ENCODE measurements around the gene CCSER1. TPM values are rescaled to one million over a fixed set of nuclear protein-coding genes. Genes with fewer than 3 reads are reported as not detected.
A peak's percentile ranks its signal among the peaks of the same experiment; 100 is the strongest.
"Not testable (repeated sequence)": the region's sequence is repeated elsewhere in the genome, so short reads cannot be mapped to it uniquely, and the experiment has no call there.

CCSER1 gene
- total and polyA plus RNA-seq, 4 donors = 0.61 to 23.0 (median 3.8) TPM

DNA sequence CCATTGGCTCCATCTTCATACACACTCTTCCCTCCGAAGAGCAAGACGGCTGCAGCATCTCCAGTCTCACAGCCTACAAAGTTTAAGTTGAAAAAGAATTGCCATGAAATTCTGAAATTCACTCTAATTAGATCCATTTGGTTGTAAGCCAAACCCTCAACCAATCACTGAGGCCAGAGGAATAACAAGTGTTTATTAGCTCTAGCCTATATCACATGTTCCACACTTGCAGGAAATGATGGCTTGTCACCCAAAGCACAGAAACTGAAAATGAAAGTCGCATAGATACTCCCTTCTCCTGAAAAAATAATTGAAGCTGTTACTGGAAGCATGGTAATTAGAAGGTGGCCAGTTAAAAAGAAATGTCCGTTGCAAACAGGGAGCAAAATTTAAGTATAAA lies 1071.8 kb downstream of the CCSER1 start:
- WGBS, 2 donors = 72 to 85% methylated on average over 4 of the region's 4 CpGs
- TF ChIP-seq, protein P1, sequence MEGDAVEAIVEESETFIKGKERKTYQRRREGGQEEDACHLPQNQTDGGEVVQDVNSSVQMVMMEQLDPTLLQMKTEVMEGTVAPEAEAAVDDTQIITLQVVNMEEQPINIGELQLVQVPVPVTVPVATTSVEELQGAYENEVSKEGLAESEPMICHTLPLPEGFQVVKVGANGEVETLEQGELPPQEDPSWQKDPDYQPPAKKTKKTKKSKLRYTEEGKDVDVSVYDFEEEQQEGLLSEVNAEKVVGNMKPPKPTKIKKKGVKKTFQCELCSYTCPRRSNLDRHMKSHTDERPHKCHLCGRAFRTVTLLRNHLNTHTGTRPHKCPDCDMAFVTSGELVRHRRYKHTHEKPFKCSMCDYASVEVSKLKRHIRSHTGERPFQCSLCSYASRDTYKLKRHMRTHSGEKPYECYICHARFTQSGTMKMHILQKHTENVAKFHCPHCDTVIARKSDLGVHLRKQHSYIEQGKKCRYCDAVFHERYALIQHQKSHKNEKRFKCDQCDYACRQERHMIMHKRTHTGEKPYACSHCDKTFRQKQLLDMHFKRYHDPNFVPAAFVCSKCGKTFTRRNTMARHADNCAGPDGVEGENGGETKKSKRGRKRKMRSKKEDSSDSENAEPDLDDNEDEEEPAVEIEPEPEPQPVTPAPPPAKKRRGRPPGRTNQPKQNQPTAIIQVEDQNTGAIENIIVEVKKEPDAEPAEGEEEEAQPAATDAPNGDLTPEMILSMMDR (IDR thresholded peaks at IDR 0.05; ENCODE audit: control extremely low read depth, extremely low read depth) = no peak
- peak in 2 of 3 donors; percentile 1 to 3 for DNase-seq
- Histone ChIP-seq H3K9ac (ENCODE audit: insufficient read depth in 1 of 2, low read length in 2 of 2) (no peak overlapping the region), H3K4me3 (no peak overlapping the region), H3K36me3 (ENCODE audit: control insufficient read depth in 4 of 4, insufficient read depth in 4 of 4, low read length in 4 of 4) (no peaks in the 10 kb centered on the region), H3K27me3 (ENCODE audit: control insufficient read depth in 3 of 3, insufficient read depth in 3 of 3, low read length in 2 of 3) (no peaks in the 10 kb centered on the region), H3K27ac (ENCODE audit: low read depth in 1 of 2, low read length in 1 of 2) (no peak overlapping the region), H3K4me1 (ENCODE audit: control insufficient read depth in 5 of 5, insufficient read depth in 5 of 5, low read length in 5 of 5) (no peaks in the 10 kb centered on the region), H3K9me3 (ENCODE audit: control insufficient read depth in 4 of 4, insufficient read depth in 3 of 4, low read length in 3 of 4) (no peaks in the 10 kb centered on the region)
- no peak for ATAC-seq (ENCODE audit: insufficient read depth, low FRiP score)

DNA sequence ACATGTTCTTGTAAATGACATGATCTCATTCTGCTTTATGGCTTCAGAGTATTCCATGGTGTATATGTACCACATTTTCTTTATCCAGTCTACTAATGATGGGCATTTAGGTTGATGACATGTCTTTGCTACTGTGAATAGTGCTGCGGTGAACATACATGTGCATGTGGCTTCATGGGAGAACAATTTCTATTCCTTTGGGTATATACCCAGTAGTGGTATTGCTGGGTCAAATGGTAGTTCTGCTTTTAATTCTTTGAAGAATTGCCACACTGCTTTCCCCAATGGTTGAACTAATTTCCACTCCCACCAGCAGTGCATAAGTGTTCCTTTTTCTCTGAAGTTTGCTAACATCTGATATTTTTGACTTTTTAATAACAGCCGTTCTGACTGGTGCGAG lies 1080.3 kb downstream of the CCSER1 start:
- H3K9me3 ChIP-seq (ENCODE audit: control insufficient read depth in 4 of 4, insufficient read depth in 3 of 4, low read length in 3 of 4) = no peaks in the 10 kb centered on the region
- H3K27me3 ChIP-seq (ENCODE audit: control insufficient read depth in 3 of 3, insufficient read depth in 3 of 3, low read length in 2 of 3) = no peaks in the 10 kb centered on the region
- no peaks in the 10 kb centered on the region for H3K4me1 ChIP-seq (ENCODE audit: control insufficient read depth in 5 of 5, insufficient read depth in 5 of 5, low read length in 5 of 5)
- DNase-seq = no peak
- no peak overlapping the region for H3K4me3 ChIP-seq
- WGBS, 2 donors = 93 to 96% methylated on average over 3 of the region's 3 CpGs
- no peak overlapping the region for H3K9ac ChIP-seq (ENCODE audit: insufficient read depth in 1 of 2, low read length in 2 of 2)
- H3K27ac ChIP-seq (ENCODE audit: low read depth in 1 of 2, low read length in 1 of 2) = no peak overlapping the region
- TF ChIP-seq, protein P1 (IDR thresholded peaks at IDR 0.05; ENCODE audit: control extremely low read depth, extremely low read depth) = no peak
- no peaks in the 10 kb centered on the region for H3K36me3 ChIP-seq (ENCODE audit: control insufficient read depth in 4 of 4, insufficient read depth in 4 of 4, low read length in 4 of 4)
- ATAC-seq (ENCODE audit: insufficient read depth, low FRiP score) = no peak

DNA sequence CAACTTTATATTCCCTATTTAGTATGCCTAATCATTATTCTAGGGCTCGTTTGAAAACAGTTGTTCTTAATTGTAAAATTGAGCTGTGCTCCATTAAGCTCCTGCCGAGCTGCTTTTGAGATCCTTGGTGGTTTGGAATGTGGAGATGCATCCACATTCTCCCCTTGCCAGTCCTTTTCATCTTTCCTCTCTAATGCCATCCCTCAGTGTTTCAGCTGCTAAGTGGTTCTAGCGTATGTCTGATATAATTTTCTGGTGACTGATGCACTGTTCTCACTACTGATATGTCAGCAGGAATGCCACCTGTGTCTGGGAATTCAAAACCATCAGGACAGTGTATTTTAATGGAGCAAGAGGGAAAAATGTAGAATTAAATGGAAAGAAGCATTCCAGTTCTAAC lies 1085.0 kb downstream of the CCSER1 start:
- no peaks in the 10 kb centered on the region for H3K9me3 ChIP-seq (ENCODE audit: control insufficient read depth in 4 of 4, insufficient read depth in 3 of 4, low read length in 3 of 4)
- H3K27ac ChIP-seq (ENCODE audit: low read depth in 1 of 2, low read length in 1 of 2) = no peak overlapping the region
- no peak overlapping the region for H3K9ac ChIP-seq (ENCODE audit: insufficient read depth in 1 of 2, low read length in 2 of 2)
- TF ChIP-seq, protein P1 (IDR thresholded peaks at IDR 0.05; ENCODE audit: control extremely low read depth, extremely low read depth) = no peak
- H3K4me3 ChIP-seq = no peak overlapping the region
- DNase-seq = no peak
- H3K4me1 ChIP-seq (ENCODE audit: control insufficient read depth in 5 of 5, insufficient read depth in 5 of 5, low read length in 5 of 5) = no peaks in the 10 kb centered on the region
- H3K36me3 ChIP-seq (ENCODE audit: control insufficient read depth in 4 of 4, insufficient read depth in 4 of 4, low read length in 4 of 4) = no peaks in the 10 kb centered on the region
- WGBS, 2 donors = 59 to 70% methylated on average over 3 of the region's 3 CpGs
- H3K27me3 ChIP-seq (ENCODE audit: control insufficient read depth in 3 of 3, insufficient read depth in 3 of 3, low read length in 2 of 3) = no peaks in the 10 kb centered on the region
- no peak for ATAC-seq (ENCODE audit: insufficient read depth, low FRiP score)

DNA sequence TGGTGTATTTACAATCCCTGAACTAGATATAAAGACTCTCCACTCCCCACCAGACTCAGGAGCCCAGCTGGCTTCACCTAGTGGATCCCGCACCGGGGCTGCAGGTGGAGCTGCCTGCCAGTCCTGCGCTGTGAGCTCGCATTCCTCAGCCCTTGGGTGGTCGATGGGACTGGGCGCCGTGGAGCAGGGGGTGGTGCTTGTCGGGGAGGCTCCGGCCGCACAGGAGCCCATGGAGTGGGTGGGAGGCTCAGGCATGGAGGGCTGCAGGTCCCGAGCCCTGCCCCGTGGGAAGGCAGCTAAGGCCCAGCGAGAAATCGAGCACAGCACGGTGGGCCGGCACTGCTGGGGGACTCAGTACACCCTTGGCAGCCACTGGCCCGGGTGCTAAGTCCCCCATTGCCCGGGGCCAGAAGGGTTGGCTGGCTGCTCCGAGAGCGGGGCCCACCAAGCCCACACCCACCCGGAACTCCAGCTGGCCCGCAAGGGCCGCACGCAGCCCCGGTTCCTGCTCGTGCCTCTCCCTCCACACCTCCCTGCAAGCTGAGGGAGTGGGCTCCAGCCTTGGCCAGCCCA lies 1090.7 kb downstream of the CCSER1 start:
- H3K9me3 ChIP-seq (ENCODE audit: control insufficient read depth in 4 of 4, insufficient read depth in 3 of 4, low read length in 3 of 4); H3K4me1 ChIP-seq (ENCODE audit: control insufficient read depth in 5 of 5, insufficient read depth in 5 of 5, low read length in 5 of 5); H3K9ac ChIP-seq (ENCODE audit: insufficient read depth in 1 of 2, low read length in 2 of 2); H3K27ac ChIP-seq (ENCODE audit: low read depth in 1 of 2, low read length in 1 of 2); H3K36me3 ChIP-seq (ENCODE audit: control insufficient read depth in 4 of 4, insufficient read depth in 4 of 4, low read length in 4 of 4); DNase-seq; H3K4me3 ChIP-seq; ATAC-seq (ENCODE audit: insufficient read depth, low FRiP score); H3K27me3 ChIP-seq (ENCODE audit: control insufficient read depth in 3 of 3, insufficient read depth in 3 of 3, low read length in 2 of 3): not testable (repeated sequence)
- WGBS, 2 donors = 94 to 97% methylated on average over 24 to 26 of the region's 26 CpGs
